IPS-15b (cell line): ENCODE results near the gene PTGR2.
A peak's percentile ranks its signal among the peaks of the same experiment; 100 is the strongest.

Experiments used
- H3K27me3 ChIP-seq: one replicate; pipeline ENCODE4 v1.6.1; 2013; ENCODE audit warnings: low read length; ENCODE audit not compliant: control insufficient read depth, insufficient read depth
- H3K36me3 ChIP-seq: one replicate; pipeline ENCODE4 v1.6.1; 2013; ENCODE audit warnings: low read length; ENCODE audit not compliant: control insufficient read depth, insufficient read depth
- H3K4me1 ChIP-seq: one replicate; pipeline ENCODE4 v1.6.1; 2013; ENCODE audit warnings: mild to moderate bottlenecking, low read length; ENCODE audit not compliant: control insufficient read depth, insufficient read depth
- H3K4me3 ChIP-seq: one replicate; pipeline ENCODE4 v1.5.1; 2013; ENCODE audit warnings: low read depth, low read length
- H3K9ac ChIP-seq: one replicate; pipeline ENCODE4 v1.6.1; 2013; ENCODE audit warnings: low read depth, mild to moderate bottlenecking, low read length
- H3K9me3 ChIP-seq: one replicate; pipeline ENCODE4 v1.6.1; 2013; ENCODE audit warnings: mild to moderate bottlenecking, low read length; ENCODE audit not compliant: control insufficient read depth, insufficient read depth

The PTGR2 gene

DNA sequence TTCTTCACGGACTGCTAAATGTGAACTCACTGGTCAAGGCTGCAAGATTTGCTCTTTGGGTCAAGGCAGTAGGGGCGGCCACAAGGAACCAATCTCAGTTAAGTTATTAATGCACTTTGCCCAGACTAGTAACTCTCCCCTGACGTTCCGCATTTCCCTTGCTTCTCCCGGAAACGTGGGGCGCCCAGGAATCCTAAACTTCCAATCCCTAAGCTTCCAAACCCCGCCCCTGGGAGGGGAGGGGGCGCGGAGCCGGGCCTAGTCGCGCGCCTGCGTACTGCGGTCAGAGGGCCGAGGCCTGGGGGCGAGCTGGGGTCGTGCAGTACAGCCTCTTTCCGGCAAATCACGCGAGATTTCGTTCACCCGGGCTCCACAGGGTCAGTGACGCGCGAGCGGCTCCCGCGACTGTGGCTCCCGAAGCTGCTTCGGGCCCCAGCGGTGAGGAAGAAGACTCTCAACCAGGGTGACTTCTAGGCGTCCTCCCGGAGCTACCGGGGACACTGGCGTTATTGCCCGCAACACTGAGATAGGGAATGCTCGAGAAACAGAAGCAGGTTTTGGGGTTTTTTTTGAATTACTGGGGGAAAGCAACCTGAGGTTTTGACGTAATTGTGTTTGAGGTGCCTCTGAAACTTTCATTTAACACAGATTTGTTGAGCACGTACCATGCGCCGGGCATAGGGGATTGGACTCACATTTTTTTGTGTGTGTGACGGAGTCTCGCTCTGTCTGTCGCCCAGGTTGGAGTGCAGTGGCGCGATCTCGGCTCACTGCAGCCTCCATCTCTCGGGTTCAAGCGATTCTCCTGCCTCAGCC lies at the start of gene PTGR2:
PTGR2 (plus strand) TSS at position 265 of the 816 bp plus-strand sequence. CDS start 7,032 bp downstream, outside the sequence.
- Histone ChIP-seq H3K27me3 (no peaks in the 10 kb centered on the region), H3K9ac (peak within 1 kb of the TSS; percentile 98), H3K9me3 (no peaks in the 10 kb centered on the region), H3K4me3 (peak within 1 kb of the TSS; percentile 97), H3K36me3 (no peaks in the 10 kb centered on the region), H3K4me1 (no peaks in the 10 kb centered on the region)

DNA sequence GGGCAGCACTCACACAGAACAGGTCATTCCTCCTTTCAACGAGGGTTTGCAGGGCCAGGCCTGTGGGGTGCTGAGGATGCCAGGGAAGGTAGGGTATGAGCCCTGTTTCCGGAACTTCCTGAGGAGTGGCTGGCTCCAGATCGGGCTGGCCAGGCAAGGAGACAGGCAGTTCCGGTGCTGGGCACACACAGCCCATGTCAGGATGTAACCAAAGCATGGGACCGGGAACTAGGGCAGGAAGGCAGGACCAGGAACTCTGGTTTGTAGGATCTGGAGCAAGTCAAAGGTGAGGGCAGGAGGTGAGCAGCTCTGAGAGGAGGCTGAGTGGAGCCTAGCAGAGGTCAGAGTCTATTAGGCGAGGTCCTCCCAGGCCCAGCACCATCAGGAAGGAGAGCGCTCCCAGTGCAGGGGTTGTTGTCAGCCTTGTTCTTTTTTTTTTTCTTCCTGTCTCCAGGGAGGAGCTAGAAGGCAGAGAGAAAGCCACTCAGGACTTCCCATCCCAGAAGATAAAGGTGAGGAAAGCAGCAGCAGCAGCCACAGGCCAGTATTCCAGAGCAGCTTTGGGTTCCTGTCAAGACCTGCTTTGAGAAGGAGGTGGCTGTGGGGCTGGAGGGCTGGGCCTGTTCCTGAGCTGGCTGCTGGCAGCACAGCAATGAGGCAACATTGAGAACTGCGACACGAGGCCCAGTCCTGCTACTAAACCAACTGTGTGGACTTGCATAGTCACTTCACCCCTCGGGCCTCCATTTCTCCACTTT lies 49.0 kb upstream of the PTGR2 start:
- Histone ChIP-seq H3K36me3 (no peaks in the 10 kb centered on the region), H3K9me3 (no peaks in the 10 kb centered on the region), H3K9ac (no peak overlapping the region), H3K4me3 (no peak overlapping the region), H3K4me1 (no peaks in the 10 kb centered on the region), H3K27me3 (no peaks in the 10 kb centered on the region)

GRCh38 chr14:73804636-73805035 lies 47.0 kb upstream of the PTGR2 start:
- H3K4me1 ChIP-seq, result no peaks in the 10 kb centered on the region
- no peak overlapping the region for H3K9ac ChIP-seq
- no peaks in the 10 kb centered on the region for H3K9me3 ChIP-seq
- H3K36me3 ChIP-seq, result no peaks in the 10 kb centered on the region
- H3K27me3 ChIP-seq, result no peaks in the 10 kb centered on the region
- no peak overlapping the region for H3K4me3 ChIP-seq

DNA sequence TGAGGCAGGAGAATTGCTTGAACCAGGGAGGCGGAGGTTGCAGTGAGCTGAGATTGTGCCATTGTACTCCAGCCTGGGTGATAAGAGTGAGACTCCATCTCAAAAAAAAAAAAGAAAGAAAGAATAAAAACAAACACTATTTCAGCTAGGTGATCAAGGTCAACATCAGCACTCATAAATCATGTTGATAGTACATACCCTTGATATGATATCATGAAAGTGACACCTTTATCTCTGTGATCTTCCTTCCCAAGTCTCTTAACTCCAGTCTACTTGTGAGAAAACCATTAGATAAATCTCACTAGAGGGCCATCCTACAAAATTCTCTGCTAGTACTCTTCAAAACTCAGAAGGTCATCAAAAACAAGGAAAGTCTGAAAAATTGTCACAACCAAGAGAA lies 44.2 kb upstream of the PTGR2 start:
- Histone ChIP-seq H3K27me3 (no peaks in the 10 kb centered on the region), H3K4me1 (no peaks in the 10 kb centered on the region), H3K9ac (no peak overlapping the region), H3K9me3 (no peaks in the 10 kb centered on the region), H3K4me3 (no peak overlapping the region), H3K36me3 (no peaks in the 10 kb centered on the region)

DNA sequence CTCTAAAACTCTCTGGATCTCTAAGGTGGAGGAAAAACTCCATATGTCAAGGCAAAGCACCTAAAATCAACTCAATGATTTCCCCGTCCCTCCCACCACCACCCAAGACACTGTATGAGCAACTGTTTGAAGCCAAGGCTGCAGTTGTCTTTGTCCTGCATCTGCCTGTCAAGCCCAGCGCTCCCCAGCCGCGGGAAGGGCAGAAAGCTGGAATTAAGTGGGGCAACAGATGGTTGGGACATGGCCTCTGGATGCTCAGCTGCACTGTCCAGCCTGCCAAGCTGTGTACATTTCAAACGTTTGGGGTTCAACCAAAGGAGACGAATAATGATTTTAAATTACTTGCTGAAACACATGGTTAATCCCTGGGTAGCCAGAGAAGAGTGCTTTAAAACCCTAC lies 42.2 kb upstream of the PTGR2 start:
- no peak overlapping the region for H3K9ac ChIP-seq
- H3K4me3 ChIP-seq, result no peak overlapping the region
- H3K36me3 ChIP-seq, result no peaks in the 10 kb centered on the region
- H3K27me3 ChIP-seq, result no peaks in the 10 kb centered on the region
- no peaks in the 10 kb centered on the region for H3K9me3 ChIP-seq
- H3K4me1 ChIP-seq, result no peaks in the 10 kb centered on the region

GRCh38 chr14:73810478-73811163 lies 41.0 kb upstream of the PTGR2 start:
- H3K9ac ChIP-seq, result no peak overlapping the region
- no peak overlapping the region for H3K4me3 ChIP-seq
- no peaks in the 10 kb centered on the region for H3K36me3 ChIP-seq
- no peaks in the 10 kb centered on the region for H3K4me1 ChIP-seq
- no peaks in the 10 kb centered on the region for H3K9me3 ChIP-seq
- H3K27me3 ChIP-seq, result peaks cover 2% of the 10 kb centered on the region

DNA sequence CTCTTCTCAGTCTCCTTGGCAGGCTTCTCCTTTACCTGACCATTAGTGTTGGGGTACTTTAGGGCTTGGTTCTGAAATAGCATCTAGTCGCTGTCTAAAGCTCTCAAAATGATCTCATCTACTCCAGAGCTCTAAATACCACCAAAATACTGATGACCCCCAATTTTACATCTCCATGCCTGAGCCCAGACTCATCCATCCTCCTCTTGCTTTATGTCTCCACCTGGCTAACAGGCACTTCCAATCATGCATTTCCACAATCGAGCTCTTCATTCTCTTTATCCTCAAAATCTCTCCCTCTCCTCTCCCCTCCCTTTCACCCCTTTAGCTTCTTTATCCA lies 40.5 kb upstream of the PTGR2 start:
- H3K4me3 ChIP-seq, result no peak overlapping the region
- H3K9me3 ChIP-seq, result no peaks in the 10 kb centered on the region
- H3K9ac ChIP-seq, result no peak overlapping the region
- H3K36me3 ChIP-seq, result no peaks in the 10 kb centered on the region
- no peaks in the 10 kb centered on the region for H3K4me1 ChIP-seq
- H3K27me3 ChIP-seq, result peaks cover 2% of the 10 kb centered on the region

DNA sequence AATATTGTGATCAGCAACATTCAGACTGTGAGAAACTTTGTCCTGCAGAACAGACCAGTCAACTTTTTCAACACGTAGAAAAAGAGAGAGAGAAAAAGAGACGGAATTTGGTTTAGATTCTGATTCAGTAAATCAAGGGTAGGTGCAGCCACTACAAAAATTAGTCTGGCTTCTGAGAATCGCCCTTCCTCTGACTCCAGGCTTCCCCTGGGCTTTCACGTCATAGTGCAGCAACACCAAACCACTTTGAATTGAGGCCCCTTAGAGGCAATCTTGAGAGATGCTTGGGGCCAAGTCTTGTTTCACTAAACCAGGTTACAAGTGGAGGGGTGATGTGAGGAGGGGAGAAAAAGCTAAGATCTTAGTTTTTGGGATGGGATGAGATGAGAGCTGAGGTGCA lies 37.5 kb upstream of the PTGR2 start:
- Histone ChIP-seq H3K27me3 (peaks cover 2% of the 10 kb centered on the region), H3K9me3 (no peaks in the 10 kb centered on the region), H3K9ac (no peak overlapping the region), H3K4me3 (no peak overlapping the region), H3K36me3 (no peaks in the 10 kb centered on the region), H3K4me1 (no peaks in the 10 kb centered on the region)

GRCh38 chr14:73815849-73816248 lies 35.8 kb upstream of the PTGR2 start:
- H3K9ac ChIP-seq, result no peak overlapping the region
- no peak overlapping the region for H3K4me3 ChIP-seq
- no peaks in the 10 kb centered on the region for H3K36me3 ChIP-seq
- no peaks in the 10 kb centered on the region for H3K9me3 ChIP-seq
- no peaks in the 10 kb centered on the region for H3K4me1 ChIP-seq
- peaks cover 2% of the 10 kb centered on the region for H3K27me3 ChIP-seq

DNA sequence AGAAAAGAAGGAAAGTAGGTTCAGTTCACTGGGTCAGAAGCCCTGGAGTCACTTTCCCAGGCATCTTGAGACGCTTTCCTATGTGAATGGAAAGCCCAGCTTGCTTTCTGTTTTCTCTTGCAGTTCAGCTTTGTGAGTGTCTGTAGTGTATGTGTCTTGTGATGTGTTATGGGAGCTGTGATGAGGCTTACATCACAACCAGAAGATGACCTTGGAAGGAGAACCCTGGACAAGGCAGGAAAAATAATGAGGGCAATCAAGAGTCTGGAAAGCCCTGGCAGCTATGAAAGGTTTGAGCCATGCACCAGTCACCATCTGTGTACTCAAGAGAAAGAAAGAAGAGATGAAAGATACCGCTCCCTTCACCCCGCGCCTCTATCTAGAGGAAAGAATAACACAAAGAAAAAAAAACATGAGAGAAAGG lies 35.2 kb upstream of the PTGR2 start:
- Histone ChIP-seq H3K36me3 (no peaks in the 10 kb centered on the region), H3K9ac (no peak overlapping the region), H3K9me3 (no peaks in the 10 kb centered on the region), H3K4me1 (no peaks in the 10 kb centered on the region), H3K27me3 (peaks cover 2% of the 10 kb centered on the region), H3K4me3 (no peak overlapping the region)

- Histone ChIP-seq H3K27me3 (peaks cover 2% of the 10 kb centered on the region), H3K4me1 (no peaks in the 10 kb centered on the region), H3K9ac (no peak overlapping the region), H3K4me3 (no peak overlapping the region), H3K9me3 (no peaks in the 10 kb centered on the region), H3K36me3 (no peaks in the 10 kb centered on the region)
Measured at GRCh38 chr14:73817020-73817655, 34.5 kb upstream of the PTGR2 start.
